Esophagus muscularis mucosa (tissue), 3 donors: ENCODE results near the gene NOL6.
"Not testable (repeated sequence)": the region's sequence is repeated elsewhere in the genome, so short reads cannot be mapped to it uniquely, and the experiment has no call there.

ENCODE experiments used
- POLR2A ChIP-seq: fragments of 450-650 bp; IDR thresholded peaks from one replicate; pipeline ENCODE4 v1.6.1; 2017; ENCODE audit warnings: antibody characterized with exemption, moderate library complexity, mild to moderate bottlenecking, low read depth
- POLR2AphosphoS5 ChIP-seq, 2 donors: sonication (generic); formaldehyde crosslinking; IDR thresholded peaks; one replicate each; pipeline ENCODE4 v1.6.1; 2017; ENCODE audit warnings: antibody characterized with exemption in 2 of 2
- TF ChIP-seq, protein P1 (sequence below), 3 experiments: fragments of 200-600 bp in 2 of 3; fragments of 450-650 bp in 1 of 3; sonication (generic) in 2 of 3; IDR thresholded peaks; one replicate each; pipeline ENCODE4 v1.5.1; 2017 to 2019; ENCODE audit warnings: antibody characterized with exemption in 3 of 3, mild to moderate bottlenecking in 2 of 3, moderate library complexity in 1 of 3

DNA sequence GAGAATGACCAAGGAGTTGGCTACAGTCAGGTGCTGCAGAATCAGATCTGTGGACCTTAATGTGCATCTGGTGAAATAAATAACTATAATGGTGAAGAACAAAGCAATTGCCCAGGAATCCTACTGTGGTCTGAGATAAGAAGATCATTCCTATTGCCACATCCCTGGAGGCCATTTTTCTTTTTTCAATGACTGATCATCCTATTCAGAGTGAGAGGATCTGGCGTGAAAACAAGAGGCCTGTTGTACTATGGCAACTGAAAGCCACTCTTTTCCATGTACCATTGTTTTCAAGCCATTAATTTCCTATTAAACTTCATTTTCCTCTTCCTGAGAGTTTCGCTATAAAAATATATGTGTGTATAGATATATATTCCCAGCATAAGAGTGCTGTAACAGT is 38.8 kb upstream of the NOL6 start:
- TF ChIP-seq, protein P1, sequence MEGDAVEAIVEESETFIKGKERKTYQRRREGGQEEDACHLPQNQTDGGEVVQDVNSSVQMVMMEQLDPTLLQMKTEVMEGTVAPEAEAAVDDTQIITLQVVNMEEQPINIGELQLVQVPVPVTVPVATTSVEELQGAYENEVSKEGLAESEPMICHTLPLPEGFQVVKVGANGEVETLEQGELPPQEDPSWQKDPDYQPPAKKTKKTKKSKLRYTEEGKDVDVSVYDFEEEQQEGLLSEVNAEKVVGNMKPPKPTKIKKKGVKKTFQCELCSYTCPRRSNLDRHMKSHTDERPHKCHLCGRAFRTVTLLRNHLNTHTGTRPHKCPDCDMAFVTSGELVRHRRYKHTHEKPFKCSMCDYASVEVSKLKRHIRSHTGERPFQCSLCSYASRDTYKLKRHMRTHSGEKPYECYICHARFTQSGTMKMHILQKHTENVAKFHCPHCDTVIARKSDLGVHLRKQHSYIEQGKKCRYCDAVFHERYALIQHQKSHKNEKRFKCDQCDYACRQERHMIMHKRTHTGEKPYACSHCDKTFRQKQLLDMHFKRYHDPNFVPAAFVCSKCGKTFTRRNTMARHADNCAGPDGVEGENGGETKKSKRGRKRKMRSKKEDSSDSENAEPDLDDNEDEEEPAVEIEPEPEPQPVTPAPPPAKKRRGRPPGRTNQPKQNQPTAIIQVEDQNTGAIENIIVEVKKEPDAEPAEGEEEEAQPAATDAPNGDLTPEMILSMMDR (IDR thresholded peaks at IDR 0.05), result not testable (repeated sequence)
- TF ChIP-seq POLR2A; POLR2AphosphoS5 (IDR thresholded peaks at IDR 0.05): not testable (repeated sequence)
